ENCODE data around the gene NACC1.
A peak's percentile ranks its signal among the peaks of the same experiment; 100 is the strongest.
"Not testable (repeated sequence)": the region's sequence is repeated elsewhere in the genome, so short reads cannot be mapped to it uniquely, and the experiment has no call there.

The NACC1 gene

DNA sequence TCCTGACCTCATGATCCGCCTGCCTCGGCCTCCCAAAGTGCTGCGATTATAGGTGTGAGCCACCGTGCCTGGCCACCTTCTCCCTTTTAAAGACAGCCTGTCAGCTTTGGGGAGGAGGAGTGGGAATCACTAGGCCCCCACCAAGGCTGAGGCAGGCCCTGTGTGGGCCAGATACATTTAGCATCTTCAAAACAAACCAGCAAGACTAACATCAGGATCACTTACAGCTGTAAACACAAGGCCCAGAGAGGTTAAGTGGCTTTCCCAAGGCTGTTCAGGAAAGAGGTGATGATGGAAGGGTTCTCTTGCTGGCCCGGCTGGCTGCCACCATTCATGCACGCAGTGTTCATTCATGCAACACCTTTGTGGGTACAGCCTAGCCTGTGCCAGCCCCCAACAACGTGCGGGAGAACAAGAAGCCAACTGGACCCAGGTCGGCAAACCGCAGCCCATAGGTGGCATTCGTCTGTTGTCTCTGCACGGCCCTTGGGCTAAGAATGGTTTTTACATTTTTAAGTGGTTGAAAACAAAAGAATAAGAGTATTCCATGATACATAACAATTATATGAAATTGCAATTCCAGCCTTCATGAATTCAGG is 55.2 kb downstream of the NACC1 start:
- ChIA-PET POLR2A (no interaction called here), CTCF (interaction anchor here (0.6 to 0.7 kb wide), 2 partner anchors 8 to 9 kb away, joined by 3 to 4 read pairs; no protein-coding TSS in a partner anchor)
- TF ChIP-seq NFRKB (IDR thresholded peaks at IDR 0.05): no peak
- no peak for TF ChIP-seq ELF4 (IDR thresholded peaks at IDR 0.05)
- TF ChIP-seq SP1 (IDR thresholded peaks at IDR 0.05): no peak
- no peak for TF ChIP-seq FOXM1 (IDR thresholded peaks at IDR 0.05; ENCODE audit: borderline replicate concordance)
- no peak for DNase-seq (ENCODE audit: extremely low spot score)

DNA sequence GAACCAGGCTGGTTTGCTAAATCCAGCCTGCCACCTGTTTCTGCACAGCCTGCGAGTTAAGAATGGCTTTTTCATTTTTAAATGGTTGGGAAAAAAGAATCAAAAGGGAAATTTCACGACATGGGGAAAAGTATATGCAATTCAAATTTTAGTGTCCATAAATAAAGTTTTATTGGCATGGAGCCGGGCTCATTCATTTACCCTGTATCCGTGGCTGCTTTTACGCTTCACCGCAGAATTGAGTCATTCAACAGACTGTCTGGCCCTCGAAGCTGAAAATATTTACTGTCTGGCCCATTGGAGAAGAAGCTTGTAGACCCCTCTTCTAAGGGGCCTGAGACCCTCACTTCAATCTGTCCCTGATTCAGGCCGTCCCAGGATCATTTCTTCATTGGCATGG is 58.3 kb downstream of the NACC1 start:
- no peak for TF ChIP-seq CTBP1 (IDR thresholded peaks at IDR 0.05; ENCODE audit: borderline replicate concordance)
- TF ChIP-seq, protein P1, sequence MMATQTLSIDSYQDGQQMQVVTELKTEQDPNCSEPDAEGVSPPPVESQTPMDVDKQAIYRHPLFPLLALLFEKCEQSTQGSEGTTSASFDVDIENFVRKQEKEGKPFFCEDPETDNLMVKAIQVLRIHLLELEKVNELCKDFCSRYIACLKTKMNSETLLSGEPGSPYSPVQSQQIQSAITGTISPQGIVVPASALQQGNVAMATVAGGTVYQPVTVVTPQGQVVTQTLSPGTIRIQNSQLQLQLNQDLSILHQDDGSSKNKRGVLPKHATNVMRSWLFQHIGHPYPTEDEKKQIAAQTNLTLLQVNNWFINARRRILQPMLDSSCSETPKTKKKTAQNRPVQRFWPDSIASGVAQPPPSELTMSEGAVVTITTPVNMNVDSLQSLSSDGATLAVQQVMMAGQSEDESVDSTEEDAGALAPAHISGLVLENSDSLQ (IDR thresholded peaks at IDR 0.05): 0 out of 2 replicates have a peak, but pooled peaks have one; percentile 36
- ChIA-PET CTCF (interaction anchor here (0.7 kb wide), 1 partner anchor 11 kb away, joined by 4 read pairs; no protein-coding TSS in a partner anchor), POLR2A (interaction anchor here (0.5 to 3.2 kb wide), 5 partner anchors 12 to 230 kb away, joined by 3 to 13 read pairs (median 4); no protein-coding TSS in a partner anchor)
- no peak for DNase-seq (ENCODE audit: extremely low spot score)

DNA sequence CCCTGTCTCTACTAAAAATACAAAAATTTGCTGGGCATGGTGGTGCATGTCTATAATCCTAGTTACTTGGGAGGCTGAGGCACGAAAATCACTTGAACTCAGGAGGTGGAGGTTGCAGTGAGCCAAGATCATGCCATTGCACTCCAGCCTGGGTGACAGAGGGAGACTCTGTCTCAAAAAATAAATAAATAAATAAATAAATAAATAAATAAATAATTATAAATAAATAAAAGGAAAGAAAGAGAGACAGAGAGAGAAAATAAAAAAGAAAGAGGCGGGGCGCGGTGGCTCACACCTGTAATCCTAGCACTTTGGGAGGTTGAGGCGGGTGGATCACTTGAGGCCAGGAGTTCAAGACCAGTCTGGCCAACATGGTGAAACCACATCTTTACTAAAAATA is 59.5 kb downstream of the NACC1 start:
- DNase-seq (ENCODE audit: extremely low spot score); CTCF ChIA-PET: not testable (repeated sequence)
- POLR2A ChIA-PET: interaction anchor here (3.2 kb wide), 1 partner anchor 25 kb away, joined by 13 read pairs; no protein-coding TSS in a partner anchor

DNA sequence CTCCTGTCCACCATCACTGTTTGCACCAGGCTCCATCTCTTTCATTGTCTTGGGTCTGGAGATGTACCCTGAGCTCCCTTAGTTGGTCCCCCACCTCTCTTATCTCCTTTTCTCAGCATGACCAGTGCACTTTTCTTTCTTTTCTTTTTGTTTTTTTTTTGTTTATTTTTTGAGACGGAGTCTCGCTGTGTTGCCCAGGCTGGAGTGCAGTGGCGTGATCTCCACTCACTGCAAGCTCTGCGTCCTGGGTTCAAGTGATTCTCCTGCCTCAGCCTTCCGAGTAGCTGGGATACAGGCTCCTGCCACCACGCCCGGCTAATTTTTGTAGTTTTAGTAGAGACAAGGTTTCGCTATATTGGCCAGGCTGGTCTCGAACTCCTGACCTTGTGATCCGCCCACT is 60.2 kb downstream of the NACC1 start:
- POLR2A ChIA-PET: interaction anchor here (3.2 kb wide), 1 partner anchor 26 kb away, joined by 13 read pairs; no protein-coding TSS in a partner anchor
- DNase-seq (ENCODE audit: extremely low spot score); CTCF ChIA-PET: not testable (repeated sequence)

DNA sequence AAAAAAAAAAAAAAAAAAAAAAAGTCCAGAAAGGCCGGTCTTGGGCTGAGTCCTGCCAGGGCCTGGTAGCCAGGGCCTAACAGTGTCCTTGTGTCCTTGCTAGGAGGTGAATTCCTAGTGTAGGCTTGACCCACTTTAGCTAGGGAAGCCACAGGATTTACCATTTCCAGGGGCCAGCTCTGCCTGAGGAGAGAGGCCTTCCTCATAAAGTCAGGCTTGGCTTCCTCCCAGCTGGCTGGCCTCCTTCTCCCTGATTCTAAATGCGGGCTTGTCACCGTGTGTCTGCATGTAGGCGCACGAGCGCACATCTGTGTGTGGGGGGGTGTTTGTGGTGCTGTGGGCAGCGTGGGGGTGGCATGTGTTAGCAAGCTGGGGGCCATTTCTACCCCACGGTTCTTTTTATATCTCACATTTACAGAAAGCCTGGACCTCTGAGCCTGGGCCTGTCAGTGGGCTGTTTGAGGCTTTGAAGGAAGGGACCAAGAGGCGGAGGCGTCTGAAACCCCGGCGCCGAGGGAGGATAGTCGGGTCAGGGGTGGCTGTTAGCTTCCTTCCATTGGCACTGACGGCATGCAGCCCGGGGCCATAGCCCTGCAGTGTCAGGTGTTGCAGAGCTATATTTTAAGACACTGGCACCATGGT is 63.8 kb downstream of the NACC1 start:
- ChIA-PET CTCF (interaction anchor here (0.6 to 1.2 kb wide), 2 partner anchors 9 to 13 kb away, joined by 4 read pairs; no protein-coding TSS in a partner anchor), POLR2A (interaction anchor here (0.6 to 1.9 kb wide), 4 partner anchors 11 to 64 kb away, joined by 3 to 9 read pairs (median 4); no protein-coding TSS in a partner anchor)
- DNase-seq (ENCODE audit: extremely low spot score): peak; percentile 6
- TF ChIP-seq CTBP1 (IDR thresholded peaks at IDR 0.05; ENCODE audit: borderline replicate concordance): no peak
- no peak for TF ChIP-seq ARNT (IDR thresholded peaks at IDR 0.05)
- no peak for TF ChIP-seq FOXM1 (IDR thresholded peaks at IDR 0.05; ENCODE audit: borderline replicate concordance)
- TF ChIP-seq FOXK2 (IDR thresholded peaks at IDR 0.05): no peak
- no peak for TF ChIP-seq FOXA1 (IDR thresholded peaks at IDR 0.05)
- TF ChIP-seq HDGF (IDR thresholded peaks at IDR 0.05; ENCODE audit: borderline replicate concordance): no peak
- TF ChIP-seq, protein P1 (IDR thresholded peaks at IDR 0.05): no peak
- no peak for TF ChIP-seq TARDBP (IDR thresholded peaks at IDR 0.05)

DNA sequence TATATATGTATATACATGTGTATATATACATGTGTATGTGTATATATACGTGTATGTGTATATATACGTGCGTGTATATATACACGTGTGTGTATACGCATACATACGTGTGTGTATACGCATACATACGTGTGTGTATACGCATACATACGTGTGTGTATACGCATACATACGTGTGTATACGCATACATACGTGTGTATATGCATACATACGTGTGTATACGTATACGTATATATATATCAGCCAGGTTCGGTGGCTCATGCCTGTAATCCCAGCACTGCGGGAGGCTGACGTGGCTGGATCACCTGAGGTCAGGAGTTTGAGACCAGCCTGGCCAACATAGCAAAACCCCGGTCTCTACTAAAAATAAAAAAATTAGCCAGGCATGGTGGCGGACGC is 66.9 kb downstream of the NACC1 start:
- DNase-seq (ENCODE audit: extremely low spot score); CTCF ChIA-PET; POLR2A ChIA-PET: not testable (repeated sequence)

DNA sequence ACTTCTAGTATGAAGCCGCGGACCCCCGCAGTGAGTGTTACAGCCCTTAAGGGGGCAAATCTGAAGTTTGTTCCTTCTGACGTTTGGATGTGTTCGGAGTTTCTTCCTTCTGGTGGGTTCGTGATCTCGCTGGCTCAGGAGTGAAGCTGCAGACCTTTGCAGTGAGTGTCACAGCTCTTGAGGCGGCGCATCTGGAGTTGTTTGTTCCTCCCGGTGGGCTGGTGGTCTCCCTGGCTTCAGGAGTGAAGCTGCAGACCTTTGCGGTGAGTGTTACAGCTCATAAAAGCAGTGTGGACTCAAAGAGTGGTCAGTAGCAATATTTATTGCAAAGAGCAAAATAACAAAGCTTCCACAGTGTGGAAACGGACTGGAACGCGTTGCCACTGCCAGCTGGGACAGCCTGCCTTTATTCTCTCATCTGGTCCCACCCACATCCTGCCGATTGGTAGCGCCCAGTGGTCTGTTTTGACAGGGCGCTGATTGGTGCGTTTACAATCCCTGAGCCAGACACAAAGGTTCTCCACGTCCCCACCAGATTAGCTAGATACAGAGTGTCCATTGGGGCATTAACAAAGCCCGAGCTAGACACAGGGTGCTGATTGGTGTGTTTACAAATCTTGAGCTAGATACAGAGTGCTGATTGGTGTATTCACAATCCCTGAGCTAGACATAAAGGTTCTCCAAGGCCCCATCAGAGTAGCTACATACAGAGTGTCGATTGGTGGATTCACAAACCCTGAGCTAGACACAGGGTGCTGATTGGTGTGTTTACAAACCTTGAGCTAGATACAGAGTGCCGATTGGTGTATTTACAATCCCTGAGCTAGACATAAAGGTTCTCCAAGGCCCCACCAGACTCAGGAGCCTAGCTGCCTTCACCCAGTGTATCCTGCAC is 67.9 kb downstream of the NACC1 start:
- DNase-seq (ENCODE audit: extremely low spot score): not testable (repeated sequence)
- ChIA-PET CTCF (interaction anchor here (1.2 kb wide), 1 partner anchor 19 kb away, joined by 3 read pairs; no protein-coding TSS in a partner anchor), POLR2A (interaction anchor here (1.2 kb wide), 1 partner anchor 22 kb away, joined by 3 read pairs; no protein-coding TSS in a partner anchor)

DNA sequence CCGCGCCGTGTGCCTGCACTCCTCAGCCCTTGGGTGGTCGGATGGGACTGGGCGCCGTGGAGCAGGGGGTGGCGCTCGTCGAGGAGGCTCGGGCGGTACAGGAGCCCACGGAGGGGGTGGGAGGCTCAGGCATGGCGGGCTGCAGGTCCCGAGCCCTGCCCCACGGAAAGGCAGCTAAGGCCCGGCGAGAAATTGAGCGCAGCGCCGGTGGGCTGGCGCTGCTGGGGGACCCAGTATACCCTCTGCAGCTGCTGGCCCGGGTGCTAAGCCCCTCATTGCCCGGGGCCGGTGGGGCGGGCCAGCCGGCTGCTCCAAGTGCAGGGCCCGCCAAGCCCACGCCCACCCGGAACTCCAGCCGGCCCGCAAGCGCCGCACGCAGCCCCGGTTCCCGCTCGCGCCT is 68.6 kb downstream of the NACC1 start:
- DNase-seq (ENCODE audit: extremely low spot score); POLR2A ChIA-PET: not testable (repeated sequence)
- CTCF ChIA-PET: interaction anchor here (1.2 kb wide), 1 partner anchor 19 kb away, joined by 3 read pairs; no protein-coding TSS in a partner anchor

DNA sequence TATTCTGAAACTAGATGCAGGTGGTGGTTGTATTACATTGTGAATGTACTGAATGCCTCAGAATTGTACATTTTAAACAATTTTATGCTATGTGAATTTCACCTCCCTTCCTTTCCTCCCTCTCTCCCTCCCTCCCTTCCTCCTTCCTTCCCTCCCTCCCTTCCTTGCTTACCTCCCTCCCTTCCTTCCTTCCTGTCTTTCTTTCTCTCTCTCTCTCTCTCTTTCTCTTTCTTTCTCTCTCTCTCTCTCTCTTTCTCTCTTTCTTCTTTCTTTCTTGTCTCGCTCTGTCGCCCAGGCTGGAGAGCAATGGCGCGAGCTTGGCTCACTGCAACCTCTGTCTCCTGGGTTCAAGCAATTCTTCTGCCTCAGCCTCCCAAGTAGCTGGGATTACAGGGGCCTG is 69.4 kb downstream of the NACC1 start:
- no peak for TF ChIP-seq SUZ12 (IDR thresholded peaks at IDR 0.05)
- no peak for TF ChIP-seq ELF4 (IDR thresholded peaks at IDR 0.05)
- TF ChIP-seq TARDBP (IDR thresholded peaks at IDR 0.05): no peak
- no peak for TF ChIP-seq FOXM1 (IDR thresholded peaks at IDR 0.05; ENCODE audit: borderline replicate concordance)
- TF ChIP-seq FOXA1 (IDR thresholded peaks at IDR 0.05): no peak
- TF ChIP-seq HDGF (IDR thresholded peaks at IDR 0.05; ENCODE audit: borderline replicate concordance): no peak
- no peak for TF ChIP-seq ZNF384 (IDR thresholded peaks at IDR 0.05)
- TF ChIP-seq LEF1 (IDR thresholded peaks at IDR 0.05; ENCODE audit: borderline replicate concordance): no peak
- TF ChIP-seq SP1 (IDR thresholded peaks at IDR 0.05): no peak
- TF ChIP-seq FOXK2 (IDR thresholded peaks at IDR 0.05): no peak
- TF ChIP-seq NFRKB (IDR thresholded peaks at IDR 0.05): no peak
- TF ChIP-seq L3MBTL2 (conservative IDR thresholded peaks at IDR 0.05): no peak
- no peak for TF ChIP-seq BHLHE40 (IDR thresholded peaks at IDR 0.05; ENCODE audit: borderline replicate concordance)
- TF ChIP-seq CTBP1 (IDR thresholded peaks at IDR 0.05; ENCODE audit: borderline replicate concordance): no peak
- TF ChIP-seq ARNT (IDR thresholded peaks at IDR 0.05): no peak
- TF ChIP-seq, protein P1 (IDR thresholded peaks at IDR 0.05): no peak
- DNase-seq (ENCODE audit: extremely low spot score): no peak
- ChIA-PET CTCF (interaction anchor here (0.6 kb wide), 1 partner anchor 11 kb away, joined by 4 read pairs; no protein-coding TSS in a partner anchor), POLR2A (no interaction called here)

Data from HEK293T (cell line).